ENCODE data around the gene NANOS3. TPM values are rescaled to one million over a fixed set of nuclear protein-coding genes. Genes with fewer than 3 reads are reported as not detected.
A peak's percentile ranks its signal among the peaks of the same experiment; 100 is the strongest.

Gene NANOS3
- total and polyA plus RNA-seq, 4 donors: 0.81 to 1.5 (median 0.82) TPM; not detected in 1

- peak overlapping the region in 1 of 2 donors; percentile 75 for H3K27ac ChIP-seq (ENCODE audit: low read depth in 1 of 2, low read length in 1 of 2)
Observed at GRCh38 chr19:13926715-13927114, 49.8 kb downstream of the NANOS3 start.

GRCh38 chr19:13929340-13929739 is 52.4 kb downstream of the NANOS3 start:
- H3K36me3 ChIP-seq (ENCODE audit: control insufficient read depth in 4 of 4, insufficient read depth in 4 of 4, low read length in 4 of 4): peaks cover 0 to 29% (median 2%) of the 10 kb centered on the region in 4 donors
- H3K4me3 ChIP-seq: no peak overlapping the region
- H3K9me3 ChIP-seq (ENCODE audit: control insufficient read depth in 4 of 4, insufficient read depth in 3 of 4, low read length in 3 of 4): no peaks in the 10 kb centered on the region
- peaks cover 0 to 1% (median 0%) of the 10 kb centered on the region in 3 donors for H3K27me3 ChIP-seq (ENCODE audit: control insufficient read depth in 3 of 3, insufficient read depth in 3 of 3, low read length in 2 of 3)
- no peak for ATAC-seq (ENCODE audit: insufficient read depth, low FRiP score)
- peaks cover 0 to 10% (median 0%) of the 10 kb centered on the region in 5 donors for H3K4me1 ChIP-seq (ENCODE audit: control insufficient read depth in 5 of 5, insufficient read depth in 5 of 5, low read length in 5 of 5)
- DNase-seq: no peak
- no peak for TF ChIP-seq CTCF (IDR thresholded peaks at IDR 0.05; ENCODE audit: control extremely low read depth, extremely low read depth)
- H3K9ac ChIP-seq (ENCODE audit: insufficient read depth in 1 of 2, low read length in 2 of 2): no peak overlapping the region
- no peak overlapping the region for H3K27ac ChIP-seq (ENCODE audit: low read depth in 1 of 2, low read length in 1 of 2)
- WGBS, 2 donors: 87 to 90% methylated on average over 12 of the region's 12 CpGs

More at GRCh38 chr19:13926715-13927114, 49.8 kb downstream of the NANOS3 start:
- DNase-seq: no peak
- Histone ChIP-seq H3K9ac (ENCODE audit: insufficient read depth in 1 of 2, low read length in 2 of 2) (no peak overlapping the region), H3K4me3 (no peak overlapping the region), H3K4me1 (ENCODE audit: control insufficient read depth in 5 of 5, insufficient read depth in 5 of 5, low read length in 5 of 5) (peaks cover 0 to 10% (median 0%) of the 10 kb centered on the region in 5 donors), H3K36me3 (ENCODE audit: control insufficient read depth in 4 of 4, insufficient read depth in 4 of 4, low read length in 4 of 4) (peaks cover 0 to 38% (median 5%) of the 10 kb centered on the region in 4 donors), H3K27me3 (ENCODE audit: control insufficient read depth in 3 of 3, insufficient read depth in 3 of 3, low read length in 2 of 3) (no peaks in the 10 kb centered on the region), H3K9me3 (ENCODE audit: control insufficient read depth in 4 of 4, insufficient read depth in 3 of 4, low read length in 3 of 4) (no peaks in the 10 kb centered on the region)
- TF ChIP-seq CTCF (IDR thresholded peaks at IDR 0.05; ENCODE audit: control extremely low read depth, extremely low read depth): no peak
- 64 to 75% methylated on average over 8 of the region's 8 CpGs for WGBS, 2 donors
- no peak for ATAC-seq (ENCODE audit: insufficient read depth, low FRiP score)

- no peak overlapping the region for H3K4me3 ChIP-seq
- no peak for TF ChIP-seq CTCF (IDR thresholded peaks at IDR 0.05; ENCODE audit: control extremely low read depth, extremely low read depth)
- H3K36me3 ChIP-seq (ENCODE audit: control insufficient read depth in 4 of 4, insufficient read depth in 4 of 4, low read length in 4 of 4): peaks cover 0 to 27% (median 2%) of the 10 kb centered on the region in 4 donors
- no peaks in the 10 kb centered on the region for H3K9me3 ChIP-seq (ENCODE audit: control insufficient read depth in 4 of 4, insufficient read depth in 3 of 4, low read length in 3 of 4)
- H3K4me1 ChIP-seq (ENCODE audit: control insufficient read depth in 5 of 5, insufficient read depth in 5 of 5, low read length in 5 of 5): peaks cover 0 to 10% (median 0%) of the 10 kb centered on the region in 5 donors
- ATAC-seq (ENCODE audit: insufficient read depth, low FRiP score): no peak
- DNase-seq: no peak
- no peak overlapping the region for H3K9ac ChIP-seq (ENCODE audit: insufficient read depth in 1 of 2, low read length in 2 of 2)
- WGBS, 2 donors: 91 to 93% methylated on average over 17 of the region's 17 CpGs
- H3K27me3 ChIP-seq (ENCODE audit: control insufficient read depth in 3 of 3, insufficient read depth in 3 of 3, low read length in 2 of 3): peaks cover 0 to 8% (median 0%) of the 10 kb centered on the region in 3 donors
- no peak overlapping the region for H3K27ac ChIP-seq (ENCODE audit: low read depth in 1 of 2, low read length in 1 of 2)
Observed at GRCh38 chr19:13929956-13930355, 53.0 kb downstream of the NANOS3 start.

Small RNAs within 50 kb of the gene (small RNA-seq; reads per million reads assigned to genes)
- gene MIR181C (ENCODE audit: low replicate concordance) (462 reads per million, percentile 99 among the genes with 10 or more reads in this experiment), gene MIR181D (ENCODE audit: low replicate concordance) (62.4 reads per million, percentile 98 among the genes with 10 or more reads in this experiment)

Other genes with a start within 250 kb of the NANOS3 start
- 10 to 100 TPM; 35.4 to 63.2 TPM for gene MRI1, start 112.6 kb upstream of the NANOS3 start, total RNA-seq
- 10 to 100 TPM; 23.5 to 24.4 TPM for gene MRI1, start 112.6 kb upstream of the NANOS3 start, polyA plus RNA-seq
- gene C19orf53, start 102.7 kb upstream of the NANOS3 start, total RNA-seq: 10 to 100 TPM; 62.6 to 65.8 TPM
- gene C19orf53, start 102.7 kb upstream of the NANOS3 start, polyA plus RNA-seq: 100 to 1,000 TPM; 157 to 251 TPM
- 10 to 100 TPM in 1 of 2 donors, 1 to 10 TPM in 1; 7.6 to 10.5 TPM for gene ZSWIM4, start 81.7 kb upstream of the NANOS3 start, total RNA-seq
- 10 to 100 TPM in 1 of 2 donors, 1 to 10 TPM in 1; 3.7 to 10.0 TPM for gene ZSWIM4, start 81.7 kb upstream of the NANOS3 start, polyA plus RNA-seq
- 1 to 10 TPM; 2.9 to 3.0 TPM for gene BRME1, start 29.0 kb downstream of the NANOS3 start, total RNA-seq
- 1 to 10 TPM; 1.3 to 3.2 TPM for gene BRME1, start 29.0 kb downstream of the NANOS3 start, polyA plus RNA-seq
- gene CC2D1A, start 29.1 kb downstream of the NANOS3 start, total RNA-seq: 10 to 100 TPM; 19.9 to 39.5 TPM
- gene CC2D1A, start 29.1 kb downstream of the NANOS3 start, polyA plus RNA-seq: 10 to 100 TPM; 19.3 to 38.9 TPM
- 1 to 10 TPM in 1 of 2 donors, under 1 TPM in 1; 0.88 to 6.4 TPM for gene PODNL1, start 61.3 kb downstream of the NANOS3 start, total RNA-seq
- gene PODNL1, start 61.3 kb downstream of the NANOS3 start, polyA plus RNA-seq: under 1 TPM; 0.55 to 0.95 TPM
- 10 to 100 TPM; 13.8 to 37.9 TPM for gene DCAF15, start 75.4 kb downstream of the NANOS3 start, total RNA-seq
- 10 to 100 TPM; 29.0 to 56.1 TPM for gene DCAF15, start 75.4 kb downstream of the NANOS3 start, polyA plus RNA-seq
- 10 to 100 TPM; 10.1 to 18.6 TPM for gene RFX1, start 129.2 kb downstream of the NANOS3 start, total RNA-seq
- gene RFX1, start 129.2 kb downstream of the NANOS3 start, polyA plus RNA-seq: 1 to 10 TPM; 5.7 to 5.9 TPM
- under 1 TPM in 1 of 2 donors, not detected in 1; 0.52 TPM for gene RLN3, start 151.0 kb downstream of the NANOS3 start, total RNA-seq
- under 1 TPM in 1 of 2 donors, not detected in 1; 0.50 TPM for gene RLN3, start 151.0 kb downstream of the NANOS3 start, polyA plus RNA-seq
- gene IL27RA, start 154.6 kb downstream of the NANOS3 start, total RNA-seq: 10 to 100 TPM in 1 of 2 donors, 1 to 10 TPM in 1; 8.4 to 21.5 TPM
- gene IL27RA, start 154.6 kb downstream of the NANOS3 start, polyA plus RNA-seq: 10 to 100 TPM in 1 of 2 donors, 1 to 10 TPM in 1; 7.0 to 22.7 TPM
- gene PALM3, start 184.9 kb downstream of the NANOS3 start, total RNA-seq: 10 to 100 TPM in 1 of 2 donors, under 1 TPM in 1; 0.71 to 14.3 TPM
- gene PALM3, start 184.9 kb downstream of the NANOS3 start, polyA plus RNA-seq: 10 to 100 TPM in 1 of 2 donors, 1 to 10 TPM in 1; 2.5 to 20.6 TPM
- gene MISP3, start 195.7 kb downstream of the NANOS3 start, total RNA-seq: 10 to 100 TPM in 1 of 2 donors, 1 to 10 TPM in 1; 3.5 to 10.7 TPM
- 10 to 100 TPM in 1 of 2 donors, 1 to 10 TPM in 1; 4.1 to 11.2 TPM for gene MISP3, start 195.7 kb downstream of the NANOS3 start, polyA plus RNA-seq
- gene C19orf67, start 208.6 kb downstream of the NANOS3 start, total RNA-seq: 1 to 10 TPM in 1 of 2 donors, under 1 TPM in 1; 0.37 to 1.0 TPM
- under 1 TPM in 1 of 2 donors, not detected in 1; 0.38 TPM for gene C19orf67, start 208.6 kb downstream of the NANOS3 start, polyA plus RNA-seq
- gene SAMD1, start 213.6 kb downstream of the NANOS3 start, total RNA-seq: 10 to 100 TPM; 32.9 to 48.8 TPM
- 10 to 100 TPM; 36.8 to 42.1 TPM for gene SAMD1, start 213.6 kb downstream of the NANOS3 start, polyA plus RNA-seq
- gene PRKACA, start 240.6 kb downstream of the NANOS3 start, total RNA-seq: 100 to 1,000 TPM in 1 of 2 donors, 10 to 100 TPM in 1; 43.7 to 103 TPM
- 10 to 100 TPM; 54.3 to 81.5 TPM for gene PRKACA, start 240.6 kb downstream of the NANOS3 start, polyA plus RNA-seq